D721Med (cell line): ENCODE data around the gene COBL.

ENCODE experiments used
- DNase-seq: peaks from one replicate; pipeline ENCODE4 v3.0.0; 2011; ENCODE audit warnings: low spot score; ENCODE audit not compliant: insufficient read length
- FAIRE-seq: peaks from 2 replicates; lab custom pipeline; 2011; peaks lifted over from hg19 to GRCh38; lab: Jason Lieb, UNC
- CTCF ChIP-seq: IDR thresholded peaks from 2 replicates; pipeline ENCODE4 v1.5.1; 2012; ENCODE audit warnings: mild to moderate bottlenecking, control low read depth; ENCODE audit not compliant: insufficient read depth; ENCODE audit errors: missing control alignments

COBL gene

GRCh38 chr7:51236470-51237132, 80.0 kb downstream of the COBL start:
- DNase-seq (no peak), FAIRE-seq (no peak)
- TF ChIP-seq CTCF: no peak

GRCh38 chr7:51235593-51236313, 80.9 kb downstream of the COBL start:
- no peak for TF ChIP-seq CTCF
- FAIRE-seq: no peak
- DNase-seq: no peak

- FAIRE-seq: no peak
- TF ChIP-seq CTCF: no peak
- DNase-seq: no peak
Observed at GRCh38 chr7:51234609-51235308, 81.8 kb downstream of the COBL start.

GRCh38 chr7:51234139-51234538, 82.5 kb downstream of the COBL start:
- FAIRE-seq (no peak), DNase-seq (no peak)
- TF ChIP-seq CTCF: no peak

- DNase-seq: no peak
- TF ChIP-seq CTCF: no peak
- no peak for FAIRE-seq
Observed at GRCh38 chr7:51233374-51233773, 83.2 kb downstream of the COBL start.

GRCh38 chr7:51230723-51231122, 85.9 kb downstream of the COBL start:
- no peak for TF ChIP-seq CTCF
- DNase-seq: no peak

More at GRCh38 chr7:51230723-51231122, 85.9 kb downstream of the COBL start:
- no peak for FAIRE-seq
